OCI-LY3 (cell line): Measurements from ENCODE around the gene MDFIC.

Source experiments
- H2AFZ ChIP-seq: fragments of 200-600, 300-600 bp; shearing (Covaris generic); 2 replicates; pipeline ENCODE4 v1.6.0; 2014; ENCODE audit warnings: antibody characterized with exemption, low read depth, low read length
- H3K27ac ChIP-seq: fragments of 200-600, 300-600 bp; sonication (generic); 2 replicates; pipeline ENCODE4 v1.5.1; 2014; ENCODE audit warnings: mild to moderate bottlenecking, low read length, moderate library complexity, mixed read lengths
- H3K27me3 ChIP-seq: fragments of 200-600, 300-600 bp; sonication (generic); 2 replicates; pipeline ENCODE4 v1.6.1; 2014; ENCODE audit warnings: low read depth, low read length, mixed read lengths
- H3K36me3 ChIP-seq: fragments of 200-600, 300-600 bp; sonication (generic); replicated peaks from 2 replicates; pipeline ENCODE3; 2014; ENCODE audit warnings: low read depth, low read length, mixed read lengths
- H3K4me1 ChIP-seq: fragments of 300-600, 200-600 bp; sonication (generic); 2 replicates; pipeline ENCODE4 v1.6.1; 2014; ENCODE audit warnings: low read length, mixed read lengths
- H3K4me2 ChIP-seq: fragments of 200-600, 300-600 bp; sonication (generic); 2 replicates; pipeline ENCODE4 v1.6.1; 2014; ENCODE audit warnings: low read length, mixed read lengths
- H3K4me3 ChIP-seq: fragments of 300-600, 200-600 bp; sonication (generic); 2 replicates; pipeline ENCODE4 v1.5.1; 2014; ENCODE audit warnings: antibody characterized with exemption, mild to moderate bottlenecking, low read length, moderate library complexity
- H3K79me2 ChIP-seq: fragments of 300-600, 200-600 bp; shearing (Covaris generic); 2 replicates; pipeline ENCODE4 v1.6.1; 2014; ENCODE audit warnings: mild to moderate bottlenecking, low read length, mixed read lengths
- H3K9ac ChIP-seq: fragments of 300-600, 200-600 bp; shearing (Covaris generic); 2 replicates; pipeline ENCODE4 v1.6.0; 2014; ENCODE audit warnings: mild to moderate bottlenecking, low read length, moderate library complexity
- H3K9me3 ChIP-seq: fragments of 200-600, 300-600 bp; shearing (Covaris generic); 2 replicates; pipeline ENCODE4 v1.6.1; 2014; ENCODE audit warnings: low read length, mixed read lengths; ENCODE audit not compliant: insufficient read depth
- H4K20me1 ChIP-seq: fragments of 200-600, 300-600 bp; sonication (generic); 2 replicates; pipeline ENCODE4 v1.6.1; 2016; ENCODE audit warnings: low read length, mixed read lengths; ENCODE audit not compliant: insufficient read depth
- CTCF ChIP-seq: fragments of 200-600, 300-600 bp; sonication (generic); IDR thresholded peaks from 2 replicates; pipeline ENCODE4 v1.5.1; 2014; ENCODE audit warnings: antibody characterized with exemption, low read length, low read depth
- EZH2phosphoT487 ChIP-seq: fragments of 200-600 bp; shearing (Covaris generic); IDR thresholded peaks from 2 replicates; pipeline ENCODE4 v1.6.1; 2018; ENCODE audit warnings: antibody characterized with exemption, mixed run types, low read depth

The MDFIC gene

GRCh38 chr7:114989531-114989930 lies 67.6 kb downstream of the MDFIC start:
- Histone ChIP-seq H4K20me1 (peaks cover 56% of the 10 kb centered on the region), H3K79me2 (peaks cover 71% of the 10 kb centered on the region), H3K27me3 (no peaks in the 10 kb centered on the region), H3K4me3 (no peak overlapping the region), H3K4me2 (no peak overlapping the region), H3K36me3 (peaks cover 52% of the 10 kb centered on the region), H2AFZ (no peak overlapping the region), H3K9me3 (no peaks in the 10 kb centered on the region), H3K4me1 (no peaks in the 10 kb centered on the region), H3K9ac (no peak overlapping the region), H3K27ac (no peak overlapping the region)
- TF ChIP-seq EZH2phosphoT487 (no peak), CTCF (no peak)

GRCh38 chr7:114997487-114998404 lies 75.9 kb downstream of the MDFIC start:
- Histone ChIP-seq H3K9ac (no peak overlapping the region), H3K4me2 (no peak overlapping the region)

DNA sequence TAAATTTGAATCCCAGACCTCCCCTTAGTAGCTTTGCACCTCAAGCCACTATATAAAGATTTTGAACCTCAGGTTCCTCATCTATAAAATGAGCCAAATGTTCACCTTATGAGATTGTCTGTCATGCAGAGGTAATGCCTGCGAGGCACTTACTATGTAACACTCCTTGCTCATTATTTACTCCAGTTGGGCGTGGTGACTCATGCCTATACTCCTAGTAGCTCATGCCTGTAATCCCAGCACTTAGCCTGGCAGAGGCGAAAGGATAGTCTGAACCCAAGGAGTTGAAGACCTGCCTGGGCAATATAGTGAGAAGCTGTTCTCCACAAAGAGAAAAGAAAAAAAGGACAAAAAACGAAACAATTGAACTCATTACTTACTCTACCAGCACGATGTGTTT lies 82.2 kb downstream of the MDFIC start:
- H3K36me3 ChIP-seq, result peaks cover 46% of the 10 kb centered on the region
- no peak overlapping the region for H2AFZ ChIP-seq
- peaks cover 84% of the 10 kb centered on the region for H3K79me2 ChIP-seq
- no peak overlapping the region for H3K4me3 ChIP-seq
- no peaks in the 10 kb centered on the region for H3K27me3 ChIP-seq
- no peaks in the 10 kb centered on the region for H3K9me3 ChIP-seq
- peaks cover 21% of the 10 kb centered on the region for H3K4me1 ChIP-seq
- TF ChIP-seq CTCF, result no peak
- peaks cover 81% of the 10 kb centered on the region for H4K20me1 ChIP-seq
- no peak overlapping the region for H3K4me2 ChIP-seq
- no peak overlapping the region for H3K9ac ChIP-seq
- no peak overlapping the region for H3K27ac ChIP-seq

More at GRCh38 chr7:114997487-114998404, 75.9 kb downstream of the MDFIC start:
- Histone ChIP-seq H3K4me1 (peaks cover 13% of the 10 kb centered on the region; the same call in 1 of the 2 replicates), H3K9me3 (no peaks in the 10 kb centered on the region), H2AFZ (no peak overlapping the region), H3K27me3 (no peaks in the 10 kb centered on the region), H3K36me3 (peaks cover 24% of the 10 kb centered on the region), H3K27ac (no peak overlapping the region), H4K20me1 (peaks cover 54% of the 10 kb centered on the region), H3K79me2 (peaks cover 69% of the 10 kb centered on the region), H3K4me3 (no peak overlapping the region)
- TF ChIP-seq EZH2phosphoT487 (no peak), CTCF (no peak)

DNA sequence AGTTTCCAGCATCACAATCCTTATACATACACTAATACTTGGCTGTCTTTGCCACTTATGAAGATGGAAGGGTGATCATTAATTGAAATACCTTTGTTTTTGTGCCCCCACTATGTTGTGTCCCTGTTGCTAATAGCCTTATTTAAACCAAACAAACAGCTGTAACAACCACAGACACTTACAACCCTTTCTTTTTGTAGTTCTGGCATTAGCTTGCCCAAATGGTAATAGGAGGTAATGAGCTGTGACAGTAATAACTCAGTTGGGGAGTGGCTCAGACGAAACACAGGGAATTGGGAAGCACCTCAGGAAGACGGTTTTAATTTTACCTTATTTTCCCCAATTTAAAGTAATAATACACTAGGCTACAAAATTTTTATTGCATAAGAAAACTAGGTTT lies 83.4 kb downstream of the MDFIC start:
- Histone ChIP-seq H3K4me3 (no peak overlapping the region), H2AFZ (no peak overlapping the region), H3K4me1 (peaks cover 31% of the 10 kb centered on the region), H4K20me1 (peaks cover 88% of the 10 kb centered on the region), H3K27ac (no peak overlapping the region), H3K9me3 (no peaks in the 10 kb centered on the region), H3K79me2 (peaks cover 88% of the 10 kb centered on the region), H3K9ac (no peak overlapping the region), H3K4me2 (no peak overlapping the region), H3K36me3 (peaks cover 50% of the 10 kb centered on the region), H3K27me3 (no peaks in the 10 kb centered on the region)
- no peak for TF ChIP-seq EZH2phosphoT487
- TF ChIP-seq CTCF, result no peak
